Activated CD4-positive, alpha-beta T cell treated with anti-CD3 and anti-CD28 coated beads, Interleukin-2, Interleukin-4, amounts not matched to agents 100 ng/mL and 50 ng/mL, durations not matched to agents 16 hours and 8 hours (primary cell): ENCODE results near the gene CCDC148.
"Not testable (repeated sequence)": the region's sequence is repeated elsewhere in the genome, so short reads cannot be mapped to it uniquely, and the experiment has no call there.

Source experiments
- DNase-seq: peaks from one replicate; pipeline ENCODE4 v3.0.0-alpha.2; 2020; ENCODE audit warnings: low spot score

Gene CCDC148

GRCh38 chr2:158351466-158351816 lies 105.1 kb downstream of the CCDC148 start:
- DNase-seq = not testable (repeated sequence)

GRCh38 chr2:158350751-158351465 lies 105.6 kb downstream of the CCDC148 start:
- DNase-seq = not testable (repeated sequence)

- DNase-seq = no peak
These were observed 110.5 kb downstream of the CCDC148 start for GRCh38 chr2:158346032-158346431.

- DNase-seq = no peak
These were observed 117.0 kb downstream of the CCDC148 start for GRCh38 chr2:158339513-158339912.

GRCh38 chr2:158337018-158337417 lies 119.5 kb downstream of the CCDC148 start:
- DNase-seq = no peak

- DNase-seq = not testable (repeated sequence)
These were observed 124.8 kb downstream of the CCDC148 start for GRCh38 chr2:158331799-158332198.

GRCh38 chr2:158325782-158326340 lies 130.7 kb downstream of the CCDC148 start:
- no peak for DNase-seq

- no peak for DNase-seq
These were observed 131.3 kb downstream of the CCDC148 start for GRCh38 chr2:158325031-158325781.

- no peak for DNase-seq
These were observed 133.2 kb downstream of the CCDC148 start for GRCh38 chr2:158323381-158323780.

- no peak for DNase-seq
These were observed 135.3 kb downstream of the CCDC148 start for GRCh38 chr2:158321264-158321663.

- DNase-seq = no peak
These were observed 137.3 kb downstream of the CCDC148 start for GRCh38 chr2:158319269-158319668.

- DNase-seq = no peak
These were observed 138.9 kb downstream of the CCDC148 start for GRCh38 chr2:158317642-158318041.

- no peak for DNase-seq
These were observed 140.6 kb downstream of the CCDC148 start for GRCh38 chr2:158315803-158316414.

GRCh38 chr2:158315000-158315399 lies 141.6 kb downstream of the CCDC148 start:
- DNase-seq = no peak

GRCh38 chr2:158313734-158314133 lies 142.8 kb downstream of the CCDC148 start:
- DNase-seq = no peak

- DNase-seq = no peak
These were observed 143.6 kb downstream of the CCDC148 start for GRCh38 chr2:158312981-158313380.

GRCh38 chr2:158310407-158310806 lies 146.1 kb downstream of the CCDC148 start:
- not testable (repeated sequence) for DNase-seq

- DNase-seq = no peak
These were observed 151.1 kb downstream of the CCDC148 start for GRCh38 chr2:158305501-158305900.

GRCh38 chr2:158300394-158300793 lies 156.2 kb downstream of the CCDC148 start:
- DNase-seq = no peak

- no peak for DNase-seq
These were observed 158.9 kb downstream of the CCDC148 start for GRCh38 chr2:158297606-158298005.

GRCh38 chr2:158297120-158297519 lies 159.4 kb downstream of the CCDC148 start:
- no peak for DNase-seq

GRCh38 chr2:158293722-158294121 lies 162.8 kb downstream of the CCDC148 start:
- DNase-seq = no peak
